B cell (primary cell): ENCODE results near the gene MAN1A2. TPM values are rescaled to one million over a fixed set of nuclear protein-coding genes. Genes with fewer than 3 reads are reported as not detected.
A peak's percentile ranks its signal among the peaks of the same experiment; 100 is the strongest.

ENCODE experiments used
- ATAC-seq: fragments of 200-7000 bp; cut with Tn5 transposase; one replicate; pipeline ENCODE4 v1.10.0; 2021; ENCODE audit warnings: low read depth, mild to moderate bottlenecking, moderate number of reproducible peaks, moderate library complexity
- CTCF ChIA-PET: fragments of 350-600 bp; sonication (Branson Sonifier 250); formaldehyde crosslinking; loops from one replicate; lab custom pipeline; 2021; ENCODE audit warnings: antibody characterized with exemption, inconsistent platforms; lab: Charles Lee
- POLR2A ChIA-PET: fragments of 350-600 bp; sonication (Branson Sonifier 250); formaldehyde crosslinking; loops from one replicate; lab custom pipeline; 2021; ENCODE audit warnings: antibody characterized with exemption; lab: Charles Lee
- DNase-seq: peaks from one replicate; pipeline ENCODE4 v3.0.0; 2013
- H2AFZ ChIP-seq: 2 replicates; pipeline ENCODE4 v1.6.1; 2012; ENCODE audit warnings: mild to moderate bottlenecking, low read depth, low read length; ENCODE audit not compliant: insufficient read depth, poor library complexity, severe bottlenecking
- H3K27ac ChIP-seq, 2 donors: 1 replicate in 1 of 2; 2 replicates in 1 of 2; pipeline ENCODE4 v1.5.1; 2012 to 2013; ENCODE audit warnings: low read length in 2 of 2, mild to moderate bottlenecking in 2 of 2, moderate library complexity in 1 of 2
- H3K27me3 ChIP-seq, 4 experiments: fragments of 200-600 bp in 1 of 4; sonication (generic) in 1 of 4; replicated peaks in 1 of 4; 1 replicate in 2 of 4; 2 replicates in 2 of 4; pipeline versions ENCODE4 v1.6.1 to v1.7.0; 2013 to 2016; ENCODE audit warnings: low read length in 3 of 4, mild to moderate bottlenecking in 2 of 4, mixed read lengths in 1 of 4, moderate library complexity in 1 of 4; ENCODE audit not compliant: insufficient read depth in 4 of 4, control insufficient read depth in 3 of 4; ENCODE audit errors: control extremely low read depth in 1 of 4
- H3K36me3 ChIP-seq, 2 experiments: replicated peaks in 1 of 2; 1 replicate in 1 of 2; 2 replicates in 1 of 2; pipeline versions ENCODE4 v1.6.1 to v1.7.1; 2013; ENCODE audit warnings: low read length in 1 of 2; ENCODE audit not compliant: insufficient read depth in 2 of 2, control insufficient read depth in 1 of 2; ENCODE audit errors: control extremely low read depth in 1 of 2, extremely low read depth in 1 of 2
- H3K4me1 ChIP-seq, 2 donors: fragments of 200-600 bp in 1 of 2; sonication (generic) in 1 of 2; 1 replicate in 1 of 2; 2 replicates in 1 of 2; pipeline versions ENCODE4 v1.5.1 to v1.6.1; 2013 to 2017; ENCODE audit warnings: low read length in 2 of 2; ENCODE audit not compliant: control insufficient read depth in 2 of 2, insufficient read depth in 2 of 2
- H3K4me2 ChIP-seq: replicated peaks from 2 replicates; pipeline ENCODE3; 2012; ENCODE audit warnings: mild to moderate bottlenecking, low read depth, low read length; ENCODE audit not compliant: poor library complexity, severe bottlenecking
- H3K4me3 ChIP-seq, 5 experiments: fragments of 200-600 bp in 1 of 5; sonication (generic) in 1 of 5; 1 replicate in 3 of 5; 2 replicates in 2 of 5; pipeline versions ENCODE4 v1.5.1 to v1.7.0; 2011 to 2016; ENCODE audit warnings: low read length in 4 of 5, mild to moderate bottlenecking in 4 of 5, low read depth in 2 of 5, control low read depth in 1 of 5, moderate library complexity in 1 of 5; ENCODE audit not compliant: insufficient read depth in 1 of 5; ENCODE audit errors: control extremely low read depth in 1 of 5, extremely low read depth in 1 of 5
- H3K79me2 ChIP-seq: fragments of 200-600 bp; sonication (generic); one replicate; pipeline ENCODE4 v1.6.0; 2016; ENCODE audit warnings: low read length; ENCODE audit not compliant: control insufficient read depth, insufficient read depth
- H3K9ac ChIP-seq: fragments of 200-600 bp; sonication (generic); 2 replicates; pipeline ENCODE4 v1.6.1; 2017; ENCODE audit warnings: mild to moderate bottlenecking, low read length, moderate library complexity
- H3K9me3 ChIP-seq, 3 donors: one replicate each; pipeline versions ENCODE4 v1.6.1 to v1.7.1; 2013; ENCODE audit warnings: low read length in 2 of 3; ENCODE audit not compliant: control insufficient read depth in 2 of 3, insufficient read depth in 1 of 3; ENCODE audit errors: control extremely low read depth in 1 of 3
- H4K20me1 ChIP-seq: 2 replicates; pipeline ENCODE4 v1.6.0; 2012; ENCODE audit warnings: mild to moderate bottlenecking, low read length; ENCODE audit not compliant: insufficient read depth, control insufficient read depth, poor library complexity, severe bottlenecking
- H3K27ac Mint-ChIP-seq: one replicate; pipeline ENCODE4 v1.8.0; 2021; ENCODE audit warnings: mixed read lengths
- H3K27me3 Mint-ChIP-seq: one replicate; pipeline ENCODE4 v1.8.0; 2021; ENCODE audit warnings: mixed read lengths
- H3K4me1 Mint-ChIP-seq: one replicate; pipeline ENCODE4 v1.8.0; 2021; ENCODE audit warnings: mixed read lengths
- H3K4me3 Mint-ChIP-seq: one replicate; pipeline ENCODE4 v1.8.0; 2021; ENCODE audit warnings: mixed read lengths
- H3K9me3 Mint-ChIP-seq: one replicate; pipeline ENCODE4 v1.8.0; 2022; ENCODE audit warnings: mixed read lengths; ENCODE audit not compliant: insufficient read depth
- EZH2 ChIP-seq: IDR thresholded peaks from 2 replicates; pipeline ENCODE4 v1.6.1; 2012; ENCODE audit warnings: borderline replicate concordance, low read depth, mild to moderate bottlenecking, moderate library complexity, low read length; ENCODE audit not compliant: insufficient read depth, poor library complexity, severe bottlenecking
- WGBS: methylation state at CpG from one replicate; pipeline ENCODE4 v1.1.5; 2013; ENCODE audit warnings: missing lambda C conversion rate; ENCODE audit not compliant: insufficient coverage; 5-methylcytosine and 5-hydroxymethylcytosine counted together
- intact Hi-C: fragments of 100-400 bp; cut with micrococcal nuclease; formaldehyde crosslinking; loops from one replicate; pipeline ENCODE4 v1.10.0; 2022
- polyA plus RNA-seq: library from polyadenylated mRNA; depleted of rRNA; stranded (reverse); fragments of >200 nt; gene quantifications from 2 replicates; pipeline ENCODE4 v1.2.3, GENCODE V29; 2012
- total RNA-seq, 2 donors: library from RNA; stranded (reverse); fragments of 120-200 nt in 1 of 2; gene quantifications; 1 replicate in 1 of 2; 2 replicates in 1 of 2; pipeline versions ENCODE4 v1.2.3 to v1.2.4, GENCODE V29; 2013 to 2022
- TF ChIP-seq, protein P1 (sequence below): fragments of 200-600 bp; IDR thresholded peaks from one replicate; pipeline ENCODE4 v1.8.0; 2022; ENCODE audit warnings: antibody characterized with exemption, mild to moderate bottlenecking

Gene MAN1A2
- total and polyA plus RNA-seq, 2 donors (not counting 1 experiment from before 2014, with no cell fraction given) = 4.6 to 55.6 TPM

DNA sequence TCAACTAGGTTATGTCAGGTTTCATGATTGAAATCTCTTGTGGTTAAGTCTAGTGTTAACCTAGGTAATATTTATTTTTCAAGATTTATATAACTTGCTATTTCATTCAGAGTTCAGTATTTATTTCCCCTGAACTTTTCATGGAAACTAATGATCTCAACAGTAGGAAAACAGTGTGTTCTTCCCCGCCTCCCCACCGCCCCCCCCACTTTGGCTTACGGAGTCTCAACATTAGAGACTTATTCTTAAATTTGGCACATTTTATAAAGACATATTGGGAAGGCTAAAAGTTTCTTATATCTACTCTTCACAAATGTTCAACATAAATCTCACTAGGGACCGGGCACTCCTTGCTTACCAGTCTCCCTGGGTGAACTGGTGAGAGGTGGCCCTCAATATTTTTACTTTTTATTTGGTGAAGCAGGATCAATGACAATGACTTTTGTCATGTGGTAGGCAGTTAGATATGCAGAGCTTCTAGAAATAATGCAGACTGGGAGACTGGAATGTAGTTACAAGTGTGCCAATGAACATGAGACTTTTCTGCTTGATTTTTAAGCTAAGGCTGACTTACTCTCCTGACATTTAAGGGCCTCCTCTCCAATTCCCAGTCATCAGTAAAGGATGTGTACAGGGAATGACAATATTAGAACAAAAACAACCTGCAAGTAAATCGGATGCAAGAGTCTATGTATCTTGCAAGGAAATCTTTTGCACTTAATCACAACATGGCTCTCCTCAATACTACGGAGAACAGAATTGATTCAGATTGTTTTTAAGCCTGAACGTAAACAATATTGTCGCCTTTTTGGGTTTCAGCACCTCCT lies 1.7 kb upstream of the MAN1A2 start:
- peak overlapping the region; percentile 98 for H3K27ac Mint-ChIP-seq
- DNase-seq = no peak
- H3K9me3 Mint-ChIP-seq = no peaks in the 10 kb centered on the region
- peak overlapping the region; percentile 85 for H3K9ac ChIP-seq
- no peaks in the 10 kb centered on the region for H3K9me3 ChIP-seq
- peak overlapping the region; percentile 89 for H2AFZ ChIP-seq
- peak overlapping the region; percentile 84 for H3K4me2 ChIP-seq
- intact Hi-C loops = loop anchor here (2.0 to 10.0 kb wide), 4 partner anchors 49 to 389 kb away; partner anchors contain the start of gene TTF2
- H4K20me1 ChIP-seq = peaks cover 4% of the 10 kb centered on the region
- no peaks in the 10 kb centered on the region for H3K27me3 ChIP-seq
- WGBS = no CpG with 5 or more reads among the region's 8 CpGs
- ChIA-PET POLR2A (no interaction called here), CTCF (interaction anchor here (1.7 kb wide), 1 partner anchor 392 kb away, joined by 5 read pairs; no protein-coding TSS in a partner anchor)
- H3K27me3 Mint-ChIP-seq = no peaks in the 10 kb centered on the region
- TF ChIP-seq, protein P1, sequence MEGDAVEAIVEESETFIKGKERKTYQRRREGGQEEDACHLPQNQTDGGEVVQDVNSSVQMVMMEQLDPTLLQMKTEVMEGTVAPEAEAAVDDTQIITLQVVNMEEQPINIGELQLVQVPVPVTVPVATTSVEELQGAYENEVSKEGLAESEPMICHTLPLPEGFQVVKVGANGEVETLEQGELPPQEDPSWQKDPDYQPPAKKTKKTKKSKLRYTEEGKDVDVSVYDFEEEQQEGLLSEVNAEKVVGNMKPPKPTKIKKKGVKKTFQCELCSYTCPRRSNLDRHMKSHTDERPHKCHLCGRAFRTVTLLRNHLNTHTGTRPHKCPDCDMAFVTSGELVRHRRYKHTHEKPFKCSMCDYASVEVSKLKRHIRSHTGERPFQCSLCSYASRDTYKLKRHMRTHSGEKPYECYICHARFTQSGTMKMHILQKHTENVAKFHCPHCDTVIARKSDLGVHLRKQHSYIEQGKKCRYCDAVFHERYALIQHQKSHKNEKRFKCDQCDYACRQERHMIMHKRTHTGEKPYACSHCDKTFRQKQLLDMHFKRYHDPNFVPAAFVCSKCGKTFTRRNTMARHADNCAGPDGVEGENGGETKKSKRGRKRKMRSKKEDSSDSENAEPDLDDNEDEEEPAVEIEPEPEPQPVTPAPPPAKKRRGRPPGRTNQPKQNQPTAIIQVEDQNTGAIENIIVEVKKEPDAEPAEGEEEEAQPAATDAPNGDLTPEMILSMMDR = no peak
- no peak for TF ChIP-seq EZH2
- peaks cover 51% of the 10 kb centered on the region for H3K4me1 Mint-ChIP-seq
- peaks cover 64% of the 10 kb centered on the region for H3K79me2 ChIP-seq
- H3K36me3 ChIP-seq = no peaks in the 10 kb centered on the region
- peak overlapping the region; percentile 79 to 94 (median 87) for H3K4me3 ChIP-seq
- peak overlapping the region; percentile 86 to 88 for H3K27ac ChIP-seq
- no peak for ATAC-seq
- peak overlapping the region; percentile 96 for H3K4me3 Mint-ChIP-seq
- peaks cover 28 to 38% of the 10 kb centered on the region in 2 donors for H3K4me1 ChIP-seq
